Measurements from ENCODE around the gene PPP1CA. TPM values are rescaled to one million over a fixed set of nuclear protein-coding genes. Genes with fewer than 3 reads are reported as not detected.

Gene PPP1CA
- total RNA-seq, 4 donors from 2014 or later, result 101 to 160 (median 143) TPM

DNA sequence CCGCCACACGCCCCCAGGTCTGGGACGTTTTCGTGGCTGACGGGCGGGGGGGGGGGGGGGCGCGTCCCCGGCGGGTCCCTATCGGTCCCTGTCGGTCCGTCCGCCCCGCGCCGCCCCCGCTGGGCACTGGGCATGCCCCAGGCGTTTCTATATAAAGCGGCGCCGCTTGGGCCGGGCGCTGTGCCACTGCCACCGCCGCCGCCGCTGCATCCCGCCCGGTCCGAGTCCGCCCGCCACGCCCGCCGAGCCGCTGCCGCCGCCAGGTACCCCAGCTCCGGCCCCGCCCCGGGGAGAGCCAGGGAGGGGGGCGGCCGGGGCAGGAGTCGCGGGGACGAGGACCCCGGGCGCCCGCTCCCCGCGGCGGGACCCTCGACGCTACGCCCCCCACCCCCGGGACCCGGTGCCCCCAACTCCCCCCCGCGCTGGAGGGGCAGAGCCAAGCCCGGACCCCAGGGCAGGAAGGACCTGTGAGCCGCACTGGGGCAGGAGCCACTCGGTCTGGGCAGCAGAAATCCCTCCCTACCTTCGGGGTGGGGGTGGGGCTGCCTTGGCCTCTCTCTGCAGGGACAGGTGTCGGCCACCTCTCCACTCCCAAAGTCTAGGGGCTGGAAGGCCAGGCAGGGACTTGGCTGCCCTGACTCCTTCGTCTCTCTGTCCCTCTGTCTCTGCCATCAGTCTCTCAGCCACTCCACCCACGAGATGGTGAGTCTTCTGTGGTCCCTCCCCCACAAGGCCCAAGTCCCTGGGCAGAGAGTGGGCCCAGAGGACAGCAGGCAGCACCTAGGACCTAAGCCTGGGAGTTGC is 14.0 kb upstream of the PPP1CA start, which contains the start of gene CARNS1:
Gene CARNS1 (plus strand): TSS at position 178 of the 804 bp plus-strand sequence. CDS start 522 bp downstream, at position 700.
- DNase-seq (ENCODE audit: low spot score in 2 of 2), result no peak
- no peak for TF ChIP-seq POLR2A (IDR thresholded peaks at IDR 0.05)
- 3 to 4% methylated on average over 20 to 40 of the region's 67 CpGs for WGBS, 2 donors
- no peak within 1 kb of the TSS for H3K4me3 ChIP-seq (ENCODE audit: low read depth, poor library complexity, severe bottlenecking)
- intact Hi-C loops (cut with DNase I; ENCODE audit: low total_unique reads), result no loop called here

DNA sequence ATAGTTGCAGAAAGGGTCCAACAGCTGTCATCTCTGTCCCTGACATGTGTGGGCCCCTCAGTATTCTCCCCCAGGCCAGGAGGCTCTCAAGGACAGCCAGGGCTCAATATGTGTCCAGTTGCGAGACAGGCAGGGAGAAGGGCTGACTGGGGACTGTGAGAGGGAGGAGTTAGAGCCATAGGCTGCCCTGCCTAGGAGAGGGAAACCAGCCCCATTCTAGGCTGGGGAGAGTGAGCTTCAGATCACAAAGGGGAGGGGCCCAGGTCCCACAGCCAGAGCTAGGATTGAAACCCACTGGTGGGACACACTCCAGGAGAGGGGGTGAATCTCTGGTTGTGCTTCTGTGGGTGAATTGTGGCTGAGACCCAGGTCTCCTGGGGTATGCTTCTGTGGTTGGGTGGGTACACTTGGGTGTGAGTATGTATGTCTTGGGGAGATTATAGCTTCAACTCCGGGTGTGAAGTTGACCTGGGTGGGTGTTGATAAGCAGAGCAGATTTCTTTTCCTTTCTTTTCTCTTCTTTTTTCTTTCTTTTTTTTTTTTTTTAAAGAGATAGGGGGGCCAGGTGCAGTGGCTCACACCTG is 11.7 kb upstream of the PPP1CA start:
- intact Hi-C loops (cut with DNase I; ENCODE audit: low total_unique reads), result no loop called here
- no peak for DNase-seq (ENCODE audit: low spot score in 2 of 2)
- WGBS, 2 donors, result 81 to 82% methylated on average over 2 of the region's 2 CpGs
- no peak for TF ChIP-seq POLR2A (IDR thresholded peaks at IDR 0.05)
- TF ChIP-seq, protein P1, sequence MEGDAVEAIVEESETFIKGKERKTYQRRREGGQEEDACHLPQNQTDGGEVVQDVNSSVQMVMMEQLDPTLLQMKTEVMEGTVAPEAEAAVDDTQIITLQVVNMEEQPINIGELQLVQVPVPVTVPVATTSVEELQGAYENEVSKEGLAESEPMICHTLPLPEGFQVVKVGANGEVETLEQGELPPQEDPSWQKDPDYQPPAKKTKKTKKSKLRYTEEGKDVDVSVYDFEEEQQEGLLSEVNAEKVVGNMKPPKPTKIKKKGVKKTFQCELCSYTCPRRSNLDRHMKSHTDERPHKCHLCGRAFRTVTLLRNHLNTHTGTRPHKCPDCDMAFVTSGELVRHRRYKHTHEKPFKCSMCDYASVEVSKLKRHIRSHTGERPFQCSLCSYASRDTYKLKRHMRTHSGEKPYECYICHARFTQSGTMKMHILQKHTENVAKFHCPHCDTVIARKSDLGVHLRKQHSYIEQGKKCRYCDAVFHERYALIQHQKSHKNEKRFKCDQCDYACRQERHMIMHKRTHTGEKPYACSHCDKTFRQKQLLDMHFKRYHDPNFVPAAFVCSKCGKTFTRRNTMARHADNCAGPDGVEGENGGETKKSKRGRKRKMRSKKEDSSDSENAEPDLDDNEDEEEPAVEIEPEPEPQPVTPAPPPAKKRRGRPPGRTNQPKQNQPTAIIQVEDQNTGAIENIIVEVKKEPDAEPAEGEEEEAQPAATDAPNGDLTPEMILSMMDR (IDR thresholded peaks at IDR 0.05), result no peak
- H3K4me3 ChIP-seq (ENCODE audit: low read depth, poor library complexity, severe bottlenecking), result no peak overlapping the region

DNA sequence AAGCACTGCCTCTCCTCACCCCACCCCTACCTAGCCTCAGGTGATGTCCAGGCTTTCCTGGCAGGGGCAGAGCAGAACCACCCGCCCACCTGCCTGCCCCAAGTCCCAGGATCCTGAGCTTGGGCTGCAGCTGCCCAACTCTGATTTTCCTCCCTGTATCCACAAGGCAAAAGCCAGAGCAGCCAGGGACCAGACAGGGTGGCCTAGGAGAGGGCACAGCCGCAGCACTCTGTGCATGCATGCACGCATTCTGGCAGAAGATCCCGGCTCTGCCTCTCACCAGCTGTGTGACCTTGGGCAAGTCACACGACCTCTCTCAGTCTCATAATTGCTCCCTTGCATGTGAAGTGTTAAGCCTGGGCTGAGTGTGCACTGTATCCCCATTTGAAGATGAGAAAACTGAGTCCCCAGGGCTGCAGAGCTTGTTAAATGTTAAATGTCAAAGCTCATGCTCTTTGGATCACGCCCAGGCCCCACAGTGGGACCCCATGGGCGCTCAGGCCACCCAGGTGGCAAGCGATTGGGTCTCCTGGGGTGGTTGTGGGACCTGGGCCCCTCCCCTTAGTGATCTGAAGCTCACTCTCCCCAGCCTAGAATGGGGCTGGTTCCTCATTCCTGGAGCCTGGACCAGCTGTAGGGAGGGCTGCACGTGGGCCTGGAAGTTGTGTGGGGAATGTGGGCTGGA is 11.0 kb upstream of the PPP1CA start:
- no peak for DNase-seq (ENCODE audit: low spot score in 2 of 2)
- WGBS, 2 donors, result 67 to 72% methylated on average over 9 of the region's 9 CpGs
- no peak overlapping the region for H3K4me3 ChIP-seq (ENCODE audit: low read depth, poor library complexity, severe bottlenecking)
- TF ChIP-seq, protein P1 (IDR thresholded peaks at IDR 0.05), result no peak
- no peak for TF ChIP-seq POLR2A (IDR thresholded peaks at IDR 0.05)
- intact Hi-C loops (cut with DNase I; ENCODE audit: low total_unique reads), result no loop called here

DNA sequence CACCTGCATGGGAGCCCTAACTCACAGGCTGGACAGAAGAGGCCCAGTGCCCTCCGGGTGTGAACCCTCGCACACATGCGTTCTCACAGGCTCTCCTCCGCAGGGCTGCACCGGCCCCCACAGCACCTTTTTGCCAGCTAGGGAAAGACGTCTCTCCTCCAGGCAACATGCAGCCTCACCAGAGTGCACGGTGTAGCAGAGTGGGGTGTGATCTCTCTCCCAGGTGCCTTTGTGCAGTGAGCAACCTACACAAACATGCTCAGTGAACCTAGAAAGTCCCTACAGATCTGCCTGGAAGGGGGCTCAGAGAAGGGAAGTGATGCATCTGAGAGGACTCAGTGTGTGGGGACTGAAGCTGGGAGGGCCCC is 10.1 kb upstream of the PPP1CA start:
- intact Hi-C loops (cut with DNase I; ENCODE audit: low total_unique reads), result no loop called here
- 55 to 66% methylated on average over 7 of the region's 7 CpGs for WGBS, 2 donors
- TF ChIP-seq, protein P1 (IDR thresholded peaks at IDR 0.05), result no peak
- TF ChIP-seq POLR2A (IDR thresholded peaks at IDR 0.05), result no peak
- no peak overlapping the region for H3K4me3 ChIP-seq (ENCODE audit: low read depth, poor library complexity, severe bottlenecking)
- no peak for DNase-seq (ENCODE audit: low spot score in 2 of 2)

DNA sequence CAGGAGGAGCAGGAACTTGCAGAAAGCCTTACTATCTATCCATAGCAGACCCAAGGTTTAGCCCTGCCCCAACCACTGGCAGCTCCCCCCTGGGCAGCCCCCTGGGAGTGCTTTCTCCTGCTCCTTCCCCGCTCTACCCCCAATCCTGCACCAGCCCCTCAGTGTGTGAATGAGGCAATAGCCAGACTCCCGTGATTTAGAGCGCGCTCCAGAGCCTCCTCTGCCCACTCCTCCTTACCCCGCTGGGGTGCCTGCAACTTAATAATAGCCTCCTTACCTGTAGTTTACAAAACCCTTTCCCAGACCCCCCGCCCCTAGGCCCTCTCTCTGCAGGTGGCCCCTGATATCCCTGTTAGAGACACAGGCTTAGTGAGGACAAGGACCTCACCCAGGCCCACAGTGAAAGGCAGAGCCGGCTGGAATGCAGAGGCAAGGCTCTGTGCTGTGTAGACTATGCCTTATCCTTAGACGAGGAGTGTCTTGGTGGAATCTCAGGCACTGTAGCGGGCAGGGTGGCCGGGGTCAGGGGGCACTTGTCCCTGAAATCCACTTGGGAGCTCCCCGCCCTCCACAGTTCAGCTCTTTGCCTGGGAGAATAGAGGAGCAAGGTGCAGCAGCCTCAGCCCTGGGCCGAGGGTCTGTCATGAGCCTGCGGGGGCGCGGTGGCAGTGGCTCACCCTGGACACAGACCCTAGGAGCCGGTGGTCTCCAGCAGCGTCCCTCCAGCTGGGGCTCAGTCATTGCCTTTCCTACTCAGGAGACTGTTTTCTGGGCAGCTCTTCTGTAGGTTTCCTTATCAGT is 9.5 kb upstream of the PPP1CA start:
- no peak for DNase-seq (ENCODE audit: low spot score in 2 of 2)
- 81 to 85% methylated on average over 17 of the region's 17 CpGs for WGBS, 2 donors
- TF ChIP-seq, protein P1 (IDR thresholded peaks at IDR 0.05), result no peak
- TF ChIP-seq POLR2A (IDR thresholded peaks at IDR 0.05), result no peak
- no peak overlapping the region for H3K4me3 ChIP-seq (ENCODE audit: low read depth, poor library complexity, severe bottlenecking)
- intact Hi-C loops (cut with DNase I; ENCODE audit: low total_unique reads), result no loop called here

Measured in lower leg skin (tissue), 4 donors.